NCI-H1694 treated with DMSO at 0.1 percent for 48 hours (cell line): ENCODE results near the gene TAAR1.
"Not testable (repeated sequence)": the region's sequence is repeated elsewhere in the genome, so short reads cannot be mapped to it uniquely, and the experiment has no call there.

Experiments
- DNase-seq: peaks from one replicate; lab custom pipeline; 2025; lab: John Stamatoyannopoulos, UW

Gene TAAR1

GRCh38 chr6:132661906-132662305 lies 2.9 kb upstream of the TAAR1 start:
- no peak for DNase-seq

DNA sequence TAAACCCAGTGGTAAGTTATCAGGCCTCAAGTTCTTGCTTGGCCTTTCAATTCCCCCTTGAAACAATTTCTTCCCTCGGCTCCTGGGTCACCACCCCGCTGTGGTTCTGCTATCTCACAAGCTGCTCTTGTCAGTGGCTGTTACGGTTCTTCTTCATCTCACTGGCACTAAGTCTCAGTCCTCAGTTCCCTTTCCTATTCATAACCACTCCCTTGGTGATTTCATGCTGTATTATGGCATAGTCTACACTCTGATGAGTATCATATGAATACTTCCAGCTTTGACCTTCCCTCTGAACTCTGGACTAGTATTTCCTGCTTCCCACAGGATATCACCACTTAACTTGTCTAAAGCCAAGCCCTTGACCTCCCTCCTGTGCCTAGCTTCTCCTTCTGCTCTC lies 7.9 kb downstream of the TAAR1 start:
- no peak for DNase-seq

GRCh38 chr6:132650429-132650828 lies 8.6 kb downstream of the TAAR1 start:
- no peak for DNase-seq

DNA sequence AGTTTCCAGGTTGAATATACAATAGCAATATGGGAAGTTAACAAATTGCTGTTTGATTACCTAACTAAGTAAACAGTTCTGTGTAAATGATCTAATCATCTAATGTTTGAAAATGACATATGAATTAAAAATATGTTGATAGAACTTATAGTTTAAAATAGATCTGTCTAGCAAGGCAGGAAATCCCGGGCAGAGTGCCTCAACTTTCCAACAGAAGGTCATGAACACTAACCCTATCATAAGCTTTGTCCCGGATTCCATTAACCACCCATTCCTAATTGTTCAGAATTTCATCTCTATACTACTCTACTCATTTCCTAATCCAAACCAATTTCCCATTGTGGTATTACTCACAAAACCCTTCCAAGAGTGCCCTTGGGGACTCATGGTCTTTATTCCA lies 10.2 kb downstream of the TAAR1 start:
- no peak for DNase-seq

- no peak for DNase-seq
Measured at GRCh38 chr6:132648356-132648755, 10.6 kb downstream of the TAAR1 start.

- DNase-seq: no peak
Measured at GRCh38 chr6:132643547-132643946, 15.4 kb downstream of the TAAR1 start.

DNA sequence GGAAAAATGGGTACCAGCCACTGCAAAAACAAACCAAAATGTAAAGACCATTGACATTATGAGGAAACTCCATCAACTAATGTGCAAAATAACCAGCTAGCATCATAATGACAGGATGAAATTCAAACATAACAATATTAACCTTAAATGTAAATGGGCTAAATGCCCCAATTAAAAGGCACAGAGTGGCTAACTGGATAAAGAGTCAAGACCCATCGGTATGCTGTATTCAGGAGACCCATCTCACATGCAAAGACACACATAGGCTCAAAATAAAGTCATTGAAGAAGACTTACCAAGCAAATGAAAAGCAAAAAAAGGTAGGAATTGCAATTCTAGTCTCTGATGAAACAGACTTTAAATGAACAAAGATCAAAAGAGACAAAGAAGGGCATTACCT lies 21.8 kb downstream of the TAAR1 start:
- DNase-seq: not testable (repeated sequence)

- DNase-seq: not testable (repeated sequence)
Measured at GRCh38 chr6:132635906-132636305, 23.1 kb downstream of the TAAR1 start.

GRCh38 chr6:132635288-132635687 lies 23.7 kb downstream of the TAAR1 start:
- not testable (repeated sequence) for DNase-seq

DNA sequence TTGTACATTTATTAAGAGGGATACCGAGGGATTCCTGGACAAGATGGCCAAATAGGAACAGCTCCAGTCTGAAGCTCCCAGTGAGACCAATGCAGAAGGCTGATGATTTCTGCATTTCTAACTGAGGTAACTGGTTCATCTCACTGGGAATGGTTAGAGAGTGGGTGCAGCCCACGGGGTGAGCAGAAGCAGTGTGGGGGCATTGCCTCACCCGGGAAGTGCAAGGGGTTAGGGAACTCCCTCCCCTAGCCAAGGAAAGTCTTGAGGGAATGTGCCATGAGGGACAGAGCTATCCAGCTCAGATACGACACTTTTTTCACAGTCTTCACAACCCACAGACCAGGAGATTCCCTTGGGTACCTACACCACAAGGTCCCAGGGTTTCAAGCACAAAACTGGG lies 24.2 kb downstream of the TAAR1 start:
- DNase-seq: no peak

- no peak for DNase-seq
Measured at GRCh38 chr6:132633362-132633761, 25.6 kb downstream of the TAAR1 start.

- no peak for DNase-seq
Measured at GRCh38 chr6:132624175-132624574, 34.8 kb downstream of the TAAR1 start, which contains the start of gene TAAR2. Gene TAAR2 (minus strand): TSS chr6:132624275. CDS start chr6:132624275, 0 bp downstream.

GRCh38 chr6:132623106-132623845 lies 35.7 kb downstream of the TAAR1 start:
- DNase-seq: no peak

DNA sequence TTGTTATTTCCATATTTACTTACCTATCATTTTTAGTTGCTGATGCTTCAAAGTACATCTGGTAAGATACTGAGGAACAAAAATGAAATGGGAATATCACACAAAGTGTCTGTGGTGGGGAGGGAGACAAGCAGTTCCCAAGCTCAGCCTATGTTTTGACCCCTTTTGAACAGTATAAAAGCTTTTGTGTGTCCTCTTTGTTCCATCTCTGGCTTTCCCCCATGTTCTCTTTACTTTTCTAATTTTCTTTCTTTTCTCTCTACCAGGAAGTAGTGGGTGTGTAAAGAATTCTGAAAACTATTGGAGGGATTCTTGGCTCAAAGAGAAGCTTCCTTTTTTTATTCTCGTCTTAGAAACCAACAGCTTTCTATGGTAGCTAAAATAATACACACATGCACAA lies 42.3 kb downstream of the TAAR1 start:
- no peak for DNase-seq

GRCh38 chr6:132614554-132614953 lies 44.4 kb downstream of the TAAR1 start:
- no peak for DNase-seq

- no peak for DNase-seq
Measured at GRCh38 chr6:132612449-132613108, 46.4 kb downstream of the TAAR1 start.

DNA sequence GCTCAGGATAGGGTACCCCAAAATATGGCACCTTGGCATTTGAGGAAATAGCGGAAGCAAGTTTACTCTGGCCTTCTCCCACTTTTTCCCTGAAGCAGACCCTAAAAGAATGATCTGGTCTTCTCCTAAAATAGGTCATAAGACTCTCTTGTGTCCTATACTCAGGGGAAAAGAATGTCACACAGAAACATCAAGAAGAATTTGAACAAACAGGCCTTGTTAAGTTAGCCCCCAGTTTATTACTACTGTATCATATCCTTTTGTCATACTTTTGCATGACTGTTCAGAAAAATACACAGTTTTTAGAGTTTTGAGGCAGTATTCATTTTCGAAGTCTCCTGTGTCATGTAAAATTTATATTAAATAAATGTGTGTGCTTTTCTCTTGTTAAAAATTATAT lies 47.4 kb downstream of the TAAR1 start:
- DNase-seq: no peak

- DNase-seq: no peak
Measured at GRCh38 chr6:132607544-132608233, 51.3 kb downstream of the TAAR1 start.

- DNase-seq: no peak
Measured at GRCh38 chr6:132604635-132605152, 54.3 kb downstream of the TAAR1 start.

- not testable (repeated sequence) for DNase-seq
Measured at GRCh38 chr6:132600900-132601299, 58.1 kb downstream of the TAAR1 start.

GRCh38 chr6:132598473-132598872 lies 60.5 kb downstream of the TAAR1 start:
- DNase-seq: no peak

DNA sequence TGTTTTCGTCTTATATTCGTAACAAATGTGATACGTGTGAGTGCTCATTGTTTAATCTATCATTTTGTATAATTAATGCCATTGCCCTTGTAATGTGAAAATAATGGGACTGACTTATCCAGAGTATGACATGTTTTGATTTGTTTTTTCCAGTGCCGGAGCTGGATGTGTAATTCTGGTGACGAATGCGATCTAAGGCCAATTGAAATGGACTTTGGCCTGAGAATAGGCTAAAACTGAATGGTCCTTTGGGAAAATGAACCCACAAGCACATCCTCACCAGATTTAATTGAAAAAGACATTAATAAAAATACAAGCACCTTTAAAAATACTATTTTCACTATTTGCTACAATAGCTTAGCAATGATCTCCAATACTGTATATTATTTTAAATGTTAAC lies 62.8 kb downstream of the TAAR1 start:
- DNase-seq: no peak
